GM23248 (cell line): Measurements from ENCODE around the gene ERN1. TPM values are rescaled to one million over a fixed set of nuclear protein-coding genes. Genes with fewer than 3 reads are reported as not detected.

ENCODE experiments used
- DNase-seq: peaks from one replicate; pipeline ENCODE4 v3.0.0-alpha.2; 2015
- H2AFZ ChIP-seq: fragments of 200-600 bp; sonication (generic); 2 replicates; pipeline ENCODE4 v1.6.1; 2016; ENCODE audit warnings: antibody characterized with exemption
- H3F3A ChIP-seq: fragments of 200-600 bp; sonication (generic); 2 replicates; pipeline ENCODE4 v1.6.1; 2016; ENCODE audit warnings: mild to moderate bottlenecking, antibody characterized with exemption, mixed run types; ENCODE audit not compliant: insufficient read depth
- H3K27ac ChIP-seq: fragments of 200-600 bp; sonication (generic); 2 replicates; pipeline ENCODE4 v1.5.1; 2016; ENCODE audit warnings: mild to moderate bottlenecking
- H3K27me3 ChIP-seq: fragments of 200-600 bp; sonication (generic); replicated peaks from 2 replicates; pipeline ENCODE4 v1.6.1; 2016; ENCODE audit warnings: mild to moderate bottlenecking; ENCODE audit not compliant: insufficient read depth
- H3K36me3 ChIP-seq: fragments of 200-600 bp; sonication (generic); 2 replicates; pipeline ENCODE4 v1.6.1; 2016; ENCODE audit warnings: low read depth, mild to moderate bottlenecking
- H3K4me1 ChIP-seq: fragments of 200-600 bp; sonication (generic); 2 replicates; pipeline ENCODE4 v1.6.1; 2016; ENCODE audit warnings: mild to moderate bottlenecking; ENCODE audit not compliant: insufficient read depth
- H3K4me2 ChIP-seq: fragments of 200-600 bp; sonication (generic); one replicate; pipeline ENCODE4 v1.6.1; 2016; ENCODE audit warnings: mild to moderate bottlenecking; ENCODE audit not compliant: unreplicated experiment
- H3K4me3 ChIP-seq: fragments of 200-600 bp; sonication (generic); 2 replicates; pipeline ENCODE4 v1.5.1; 2016; ENCODE audit warnings: mild to moderate bottlenecking
- H3K79me2 ChIP-seq: fragments of 200-600 bp; sonication (generic); 2 replicates; pipeline ENCODE4 v1.6.1; 2016; ENCODE audit warnings: mild to moderate bottlenecking; ENCODE audit not compliant: insufficient read depth
- H3K9ac ChIP-seq: fragments of 200-600 bp; sonication (generic); 2 replicates; pipeline ENCODE4 v1.6.1; 2016; ENCODE audit warnings: mild to moderate bottlenecking
- H3K9me2 ChIP-seq: fragments of 200-600 bp; sonication (generic); 2 replicates; pipeline ENCODE4 v1.6.1; 2016; ENCODE audit warnings: mixed run types, mild to moderate bottlenecking, moderate library complexity; ENCODE audit not compliant: insufficient read depth
- H3K9me3 ChIP-seq: fragments of 200-600 bp; sonication (generic); one replicate; pipeline ENCODE4 v1.6.1; 2017; ENCODE audit warnings: low read depth
- H4K20me1 ChIP-seq: fragments of 200-600 bp; sonication (generic); 2 replicates; pipeline ENCODE4 v1.6.0; 2016; ENCODE audit not compliant: insufficient read depth
- EZH2 ChIP-seq: fragments of 200-600 bp; sonication (generic); IDR thresholded peaks from 2 replicates; pipeline ENCODE4 v1.6.1; 2018; ENCODE audit warnings: antibody characterized with exemption, mild to moderate bottlenecking; ENCODE audit not compliant: insufficient read depth, poor library complexity, severe bottlenecking
- EZH2phosphoT487 ChIP-seq: fragments of 200-600 bp; sonication (generic); IDR thresholded peaks from 2 replicates; pipeline ENCODE4 v1.6.1; 2018; ENCODE audit warnings: antibody characterized with exemption, moderate library complexity, mild to moderate bottlenecking, low read depth; ENCODE audit not compliant: insufficient read depth
- WGBS, 2 experiments: methylation state at CpG; one replicate each; pipeline ENCODE4 v1.1.6; 2015 to 2017; ENCODE audit warnings: low lambda C conversion rate in 2 of 2, low coverage in 1 of 2; ENCODE audit errors: missing lambda C conversion rate in 2 of 2; 5-methylcytosine and 5-hydroxymethylcytosine counted together
- in situ Hi-C: fragments of 300-500 bp; cut with MboI; formaldehyde crosslinking; loops from 2 replicates; pipeline ENCODE4 v1.15.0; 2020
- polyA plus RNA-seq: library from polyadenylated mRNA; unstranded; fragments of >200 nt; fragmentation: Nextera tagmentation; extraction: Ambion mirVana; gene quantifications from 2 replicates; pipeline ENCODE4 v1.2.1, GENCODE V29; 2016
- total RNA-seq: library from RNA; depleted of rRNA; stranded (reverse); fragments of >200 nt; shearing (Covaris generic); gene quantifications from 2 replicates; pipeline ENCODE4 v1.2.3, GENCODE V29; 2014

Gene ERN1
- total and polyA plus RNA-seq, 2 experiments from 2014 or later = 5.8 to 9.9 TPM

- Histone ChIP-seq H4K20me1 (no peaks in the 10 kb centered on the region), H3K4me1 (no peaks in the 10 kb centered on the region), H3K27me3 (no peaks in the 10 kb centered on the region), H3K9me3 (no peaks in the 10 kb centered on the region), H3K9me2 (no peaks in the 10 kb centered on the region), H3F3A (no peaks in the 10 kb centered on the region), H3K79me2 (no peaks in the 10 kb centered on the region), H3K36me3 (no peaks in the 10 kb centered on the region; the same call in 1 of the 2 replicates), H3K9ac (no peak overlapping the region), H3K27ac (no peak overlapping the region), H3K4me3 (no peak overlapping the region), H2AFZ (no peak overlapping the region), H3K4me2 (no peak overlapping the region)
- no peak for DNase-seq
- WGBS, 2 experiments = 88 to 91% methylated on average over 15 to 16 of the region's 16 CpGs
- in situ Hi-C loops = loop anchor here (10.0 kb wide), 1 partner anchor 236 kb away; no protein-coding TSS in a partner anchor
- TF ChIP-seq EZH2phosphoT487 = no peak
- TF ChIP-seq EZH2 = no peak
Observed at GRCh38 chr17:64038331-64039105, 91.4 kb downstream of the ERN1 start.

- H4K20me1 ChIP-seq = no peaks in the 10 kb centered on the region
- H3K27me3 ChIP-seq = no peaks in the 10 kb centered on the region
- in situ Hi-C loops = loop anchor here (10.0 kb wide), 1 partner anchor 237 kb away; no protein-coding TSS in a partner anchor
- no peaks in the 10 kb centered on the region; the same call in 1 of the 2 replicates for H3K36me3 ChIP-seq
- no peaks in the 10 kb centered on the region for H3F3A ChIP-seq
- H3K9ac ChIP-seq = no peak overlapping the region
- H3K9me3 ChIP-seq = no peaks in the 10 kb centered on the region
- TF ChIP-seq EZH2 (no peak), EZH2phosphoT487 (no peak)
- no peaks in the 10 kb centered on the region for H3K9me2 ChIP-seq
- no peaks in the 10 kb centered on the region for H3K4me1 ChIP-seq
- H3K4me3 ChIP-seq = no peak overlapping the region
- no peaks in the 10 kb centered on the region for H3K79me2 ChIP-seq
- H3K27ac ChIP-seq = no peak overlapping the region
- no peak overlapping the region for H2AFZ ChIP-seq
- WGBS, 2 experiments = 90 to 96% methylated on average over 5 of the region's 5 CpGs
- no peak overlapping the region for H3K4me2 ChIP-seq
- DNase-seq = no peak
Observed at GRCh38 chr17:64037802-64038201, 92.1 kb downstream of the ERN1 start.

- Histone ChIP-seq H3K9ac (no peak overlapping the region), H3K79me2 (no peaks in the 10 kb centered on the region), H3K9me2 (no peaks in the 10 kb centered on the region), H3K4me2 (no peak overlapping the region), H4K20me1 (no peaks in the 10 kb centered on the region), H2AFZ (no peak overlapping the region), H3K9me3 (no peaks in the 10 kb centered on the region), H3K4me3 (no peak overlapping the region), H3K27ac (no peak overlapping the region), H3F3A (no peaks in the 10 kb centered on the region), H3K27me3 (no peaks in the 10 kb centered on the region), H3K4me1 (no peaks in the 10 kb centered on the region), H3K36me3 (no peaks in the 10 kb centered on the region; the same call in 1 of the 2 replicates)
- TF ChIP-seq EZH2phosphoT487 (no peak), EZH2 (no peak)
- WGBS, 2 experiments = 86 to 89% methylated on average over 6 of the region's 6 CpGs
- in situ Hi-C loops = loop anchor here (10.0 kb wide), 1 partner anchor 238 kb away; no protein-coding TSS in a partner anchor
- DNase-seq = no peak
Observed at GRCh38 chr17:64037180-64037579, 92.8 kb downstream of the ERN1 start.

GRCh38 chr17:64036198-64036922 is 93.6 kb downstream of the ERN1 start:
- H3K4me1 ChIP-seq = no peaks in the 10 kb centered on the region

More at GRCh38 chr17:64036198-64036922, 93.6 kb downstream of the ERN1 start:
- no peak overlapping the region for H3K9ac ChIP-seq
- DNase-seq = no peak
- TF ChIP-seq EZH2 (no peak), EZH2phosphoT487 (no peak)
- H4K20me1 ChIP-seq = no peaks in the 10 kb centered on the region
- H3K36me3 ChIP-seq = no peaks in the 10 kb centered on the region
- H3K27me3 ChIP-seq = no peaks in the 10 kb centered on the region
- H3K27ac ChIP-seq = no peak overlapping the region
- in situ Hi-C loops = loop anchor here (10.0 kb wide), 1 partner anchor 238 kb away; no protein-coding TSS in a partner anchor
- H2AFZ ChIP-seq = no peak overlapping the region
- H3K9me2 ChIP-seq = no peaks in the 10 kb centered on the region
- no peak overlapping the region for H3K4me3 ChIP-seq
- 83 to 89% methylated on average over 10 to 14 of the region's 14 CpGs for WGBS, 2 experiments
- H3K9me3 ChIP-seq = no peaks in the 10 kb centered on the region
- no peaks in the 10 kb centered on the region for H3K79me2 ChIP-seq
- H3F3A ChIP-seq = no peaks in the 10 kb centered on the region
- H3K4me2 ChIP-seq = no peak overlapping the region
